ENCODE results near the gene HBM.
"Not testable (repeated sequence)": the region's sequence is repeated elsewhere in the genome, so short reads cannot be mapped to it uniquely, and the experiment has no call there.

Gene HBM

GRCh38 chr16:188674-189073 lies 22.9 kb downstream of the HBM start:
- no peak for DNase-seq

GRCh38 chr16:189604-190186 lies 23.9 kb downstream of the HBM start:
- DNase-seq: no peak

GRCh38 chr16:191831-192230 lies 26.1 kb downstream of the HBM start:
- DNase-seq: no peak

GRCh38 chr16:192686-193085 lies 26.9 kb downstream of the HBM start:
- DNase-seq: no peak

GRCh38 chr16:193441-193840 lies 27.7 kb downstream of the HBM start:
- no peak for DNase-seq

- DNase-seq: no peak
Observed at GRCh38 chr16:194516-194915, 28.7 kb downstream of the HBM start.

GRCh38 chr16:200388-200787 lies 34.6 kb downstream of the HBM start:
- peak; percentile 14 for DNase-seq

GRCh38 chr16:203246-203645 lies 37.5 kb downstream of the HBM start:
- no peak for DNase-seq

GRCh38 chr16:204046-204445 lies 38.3 kb downstream of the HBM start:
- DNase-seq: not testable (repeated sequence)

- not testable (repeated sequence) for DNase-seq
Observed at GRCh38 chr16:209359-209758, 43.6 kb downstream of the HBM start.

GRCh38 chr16:211631-212180 lies 45.9 kb downstream of the HBM start:
- not testable (repeated sequence) for DNase-seq

GRCh38 chr16:212999-213398 lies 47.2 kb downstream of the HBM start:
- no peak for DNase-seq

Data from amniotic stem cell (primary cell).